Loucy (cell line): ENCODE data around the gene RPA3.

Experiments
- H2AFZ ChIP-seq: fragments of 200-600 bp; sonication (generic); 2 replicates; pipeline ENCODE4 v1.6.0; 2016; ENCODE audit warnings: antibody characterized with exemption, mild to moderate bottlenecking, low read length, moderate library complexity
- H3F3A ChIP-seq: fragments of 200-600 bp; 2 replicates; pipeline ENCODE4 v1.6.0; 2016; ENCODE audit warnings: antibody characterized with exemption, low read depth, mild to moderate bottlenecking
- H3K27me3 ChIP-seq: fragments of 200-600 bp; sonication (generic); 2 replicates; pipeline ENCODE4 v1.6.1; 2014; ENCODE audit warnings: low read length, mild to moderate bottlenecking; ENCODE audit not compliant: insufficient read depth, poor library complexity, severe bottlenecking
- H3K36me3 ChIP-seq: fragments of 200-600 bp; sonication (generic); 2 replicates; pipeline ENCODE4 v1.6.1; 2016; ENCODE audit warnings: low read length; ENCODE audit not compliant: insufficient read depth
- H3K4me1 ChIP-seq: fragments of 200-600 bp; sonication (generic); 2 replicates; pipeline ENCODE4 v1.5.1; 2014; ENCODE audit warnings: low read length, mild to moderate bottlenecking; ENCODE audit not compliant: insufficient read depth, poor library complexity, severe bottlenecking
- H3K4me2 ChIP-seq: fragments of 200-600 bp; sonication (generic); 2 replicates; pipeline ENCODE4 v1.6.0; 2014; ENCODE audit warnings: antibody characterized with exemption, low read length, low read depth, mild to moderate bottlenecking; ENCODE audit not compliant: poor library complexity, severe bottlenecking
- H3K4me3 ChIP-seq: fragments of 200-600 bp; sonication (generic); 2 replicates; pipeline ENCODE4 v1.5.1; 2014; ENCODE audit warnings: low read length, mild to moderate bottlenecking, mixed read lengths; ENCODE audit not compliant: poor library complexity, severe bottlenecking
- H3K79me2 ChIP-seq: fragments of 200-600 bp; sonication (generic); 2 replicates; pipeline ENCODE4 v1.6.1; 2014; ENCODE audit warnings: low read length; ENCODE audit not compliant: insufficient read depth
- H3K9ac ChIP-seq: fragments of 200-600 bp; sonication (generic); 2 replicates; pipeline ENCODE4 v1.6.0; 2014; ENCODE audit warnings: mild to moderate bottlenecking, low read depth, low read length, moderate library complexity; ENCODE audit not compliant: poor library complexity, severe bottlenecking
- H3K9me2 ChIP-seq: fragments of 200-600 bp; sonication (generic); replicated peaks from 2 replicates; pipeline ENCODE4 v1.6.1; 2016; ENCODE audit warnings: low read depth, low read length, mixed read lengths
- H3K9me3 ChIP-seq: fragments of 200-600 bp; sonication (generic); 2 replicates; pipeline ENCODE4 v1.6.1; 2014; ENCODE audit warnings: mild to moderate bottlenecking, antibody characterized with exemption, low read length, low read depth; ENCODE audit not compliant: insufficient read depth
- H4K20me1 ChIP-seq: fragments of 200-600 bp; sonication (generic); 2 replicates; pipeline ENCODE4 v1.6.0; 2014; ENCODE audit warnings: antibody characterized with exemption, low read length, mild to moderate bottlenecking; ENCODE audit not compliant: insufficient read depth, poor library complexity, severe bottlenecking
- CTCF ChIP-seq: fragments of 200-600 bp; sonication (generic); conservative IDR thresholded peaks from 2 replicates; pipeline ENCODE4 v1.5.1; 2014; ENCODE audit warnings: mild to moderate bottlenecking, antibody characterized with exemption, low read length
- EZH2phosphoT487 ChIP-seq: fragments of 200-600 bp; IDR thresholded peaks from 2 replicates; pipeline ENCODE4 v1.6.1; 2018; ENCODE audit warnings: antibody characterized with exemption, mild to moderate bottlenecking, moderate library complexity, borderline replicate concordance

Gene RPA3

GRCh38 chr7:7738622-7739021, 20.2 kb upstream of the RPA3 start:
- Histone ChIP-seq H3K9ac (no peak overlapping the region), H3K79me2 (no peaks in the 10 kb centered on the region), H3K4me3 (no peak overlapping the region), H3K27me3 (no peaks in the 10 kb centered on the region), H3K36me3 (no peaks in the 10 kb centered on the region), H2AFZ (no peak overlapping the region), H4K20me1 (no peaks in the 10 kb centered on the region), H3F3A (no peaks in the 10 kb centered on the region), H3K4me2 (no peak overlapping the region), H3K9me2 (no peaks in the 10 kb centered on the region), H3K9me3 (no peaks in the 10 kb centered on the region), H3K4me1 (peaks cover 23% of the 10 kb centered on the region)
- TF ChIP-seq CTCF (no peak), EZH2phosphoT487 (no peak)

- Histone ChIP-seq H3K9me3 (no peaks in the 10 kb centered on the region), H4K20me1 (no peaks in the 10 kb centered on the region), H3K4me2 (no peak overlapping the region), H3K36me3 (no peaks in the 10 kb centered on the region), H2AFZ (no peak overlapping the region), H3K4me1 (peaks cover 25% of the 10 kb centered on the region), H3K4me3 (no peak overlapping the region), H3K27me3 (no peaks in the 10 kb centered on the region), H3K79me2 (no peaks in the 10 kb centered on the region), H3K9ac (no peak overlapping the region), H3K9me2 (no peaks in the 10 kb centered on the region), H3F3A (no peaks in the 10 kb centered on the region)
- no peak for TF ChIP-seq CTCF
- no peak for TF ChIP-seq EZH2phosphoT487
Observed at GRCh38 chr7:7738177-7738576, 19.8 kb upstream of the RPA3 start.

GRCh38 chr7:7737674-7738073, 19.3 kb upstream of the RPA3 start:
- no peaks in the 10 kb centered on the region for H3K9me3 ChIP-seq
- no peak overlapping the region for H3K4me3 ChIP-seq
- H3K9me2 ChIP-seq = no peaks in the 10 kb centered on the region
- H3F3A ChIP-seq = no peaks in the 10 kb centered on the region
- peaks cover 30% of the 10 kb centered on the region for H3K4me1 ChIP-seq
- TF ChIP-seq EZH2phosphoT487 = no peak
- TF ChIP-seq CTCF = no peak
- H3K27me3 ChIP-seq = no peaks in the 10 kb centered on the region
- no peaks in the 10 kb centered on the region for H3K36me3 ChIP-seq
- no peaks in the 10 kb centered on the region for H4K20me1 ChIP-seq
- H3K79me2 ChIP-seq = no peaks in the 10 kb centered on the region
- H2AFZ ChIP-seq = no peak overlapping the region
- H3K9ac ChIP-seq = no peak overlapping the region
- H3K4me2 ChIP-seq = no peak overlapping the region
